GM21526 (cell line): ENCODE results near the gene LRRC1.

Source experiments
- ATAC-seq: cut with Tn5 transposase; IDR thresholded peaks from one replicate; pipeline ENCODE4 v1.9.1; 2021; ENCODE audit warnings: moderate library complexity; ENCODE audit not compliant: unreplicated experiment, low FRiP score

The LRRC1 gene

DNA sequence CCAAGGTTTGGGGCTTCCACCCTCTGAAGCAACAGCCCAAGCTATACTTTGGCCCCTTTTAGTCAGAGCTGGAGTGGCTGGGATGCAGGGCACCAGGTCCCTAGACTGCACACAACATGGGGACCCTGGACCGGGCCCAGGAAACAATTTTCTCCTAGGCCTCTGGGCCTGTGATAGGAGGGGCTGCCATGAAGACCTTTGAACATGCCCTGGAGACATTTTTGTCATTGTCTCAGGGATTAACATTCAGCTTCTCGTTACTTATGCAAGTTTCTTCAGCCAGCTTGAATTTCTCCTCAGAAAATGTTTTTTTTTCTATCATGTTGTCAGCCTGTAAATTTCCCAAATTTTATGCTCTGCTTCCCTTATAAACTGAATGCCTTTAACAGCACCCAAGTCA, 82.3 kb downstream of the LRRC1 start:
- no peak for ATAC-seq

DNA sequence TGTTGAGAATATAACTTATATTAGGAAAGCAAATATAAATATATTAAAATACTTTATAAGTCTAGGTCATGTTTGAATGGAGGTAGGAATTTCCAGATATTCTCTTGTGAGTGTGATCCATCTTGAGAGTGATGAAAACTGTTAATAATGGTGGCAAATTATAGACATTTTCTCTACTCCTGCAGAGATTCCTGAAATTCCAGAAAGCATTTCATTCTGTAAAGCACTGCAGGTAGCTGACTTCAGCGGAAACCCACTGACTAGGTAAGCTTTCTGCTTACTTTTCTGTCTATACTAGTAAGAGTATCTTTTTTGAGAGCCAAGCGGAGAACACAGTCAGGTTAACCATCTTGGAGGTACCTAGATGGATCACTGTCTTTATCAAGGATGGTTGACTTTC, 84.0 kb downstream of the LRRC1 start:
- no peak for ATAC-seq

DNA sequence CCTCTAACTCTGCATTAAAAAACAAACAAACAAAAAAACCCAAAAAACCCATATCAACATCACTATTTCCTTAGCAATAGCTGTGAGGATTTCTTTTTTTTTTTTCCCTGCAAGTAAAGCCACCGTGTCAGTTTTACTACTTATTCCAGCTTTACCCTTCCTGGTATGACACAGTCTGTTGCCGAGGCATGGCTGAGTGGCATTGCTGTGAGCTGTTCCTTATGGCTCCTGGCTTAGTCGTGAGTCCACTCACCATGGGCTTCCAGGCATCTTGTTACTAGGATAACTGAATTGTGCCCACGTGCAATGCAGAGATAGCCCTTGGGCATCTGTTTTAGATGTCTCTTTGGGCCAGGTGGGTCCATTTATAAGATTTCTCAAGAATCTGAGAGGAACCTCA, 84.8 kb downstream of the LRRC1 start:
- ATAC-seq: no peak

DNA sequence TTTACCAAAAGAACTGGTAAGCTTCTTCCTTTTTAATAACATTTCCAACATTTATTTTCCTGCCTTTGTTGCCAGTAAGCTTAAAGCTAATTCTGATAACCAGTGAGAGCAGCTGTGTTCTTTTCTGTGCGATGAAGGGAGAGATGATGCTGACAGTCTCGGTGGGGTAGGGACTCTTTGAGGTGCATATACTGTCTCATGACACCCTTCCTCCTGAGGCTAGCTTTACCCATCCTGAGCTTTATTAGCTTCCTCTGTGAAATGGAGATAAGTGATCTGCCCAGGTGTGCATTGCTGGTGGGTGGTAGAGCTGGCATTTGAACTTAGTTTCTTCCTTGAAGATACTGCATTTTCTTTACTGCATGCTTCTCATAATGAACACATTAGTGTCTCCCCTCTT, 92.5 kb downstream of the LRRC1 start:
- no peak for ATAC-seq

DNA sequence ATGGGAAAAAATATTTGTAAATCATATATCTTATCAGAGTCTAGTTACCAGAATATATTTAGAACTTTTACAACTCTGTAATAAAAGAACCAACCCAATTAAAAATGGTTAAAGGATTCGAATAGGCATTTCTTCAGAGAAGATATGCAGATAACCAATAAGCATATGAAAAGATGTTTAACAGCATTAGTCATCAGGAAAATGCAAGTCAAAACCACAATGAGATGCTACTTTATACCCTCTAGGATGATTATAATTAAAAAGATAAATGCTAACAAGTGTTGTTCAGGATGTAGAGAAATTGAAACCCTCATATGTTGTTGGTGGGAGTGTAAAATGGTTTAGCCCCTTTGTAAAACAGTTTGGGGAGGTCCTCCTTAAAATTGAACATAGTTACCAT, 94.1 kb downstream of the LRRC1 start:
- no peak for ATAC-seq

DNA sequence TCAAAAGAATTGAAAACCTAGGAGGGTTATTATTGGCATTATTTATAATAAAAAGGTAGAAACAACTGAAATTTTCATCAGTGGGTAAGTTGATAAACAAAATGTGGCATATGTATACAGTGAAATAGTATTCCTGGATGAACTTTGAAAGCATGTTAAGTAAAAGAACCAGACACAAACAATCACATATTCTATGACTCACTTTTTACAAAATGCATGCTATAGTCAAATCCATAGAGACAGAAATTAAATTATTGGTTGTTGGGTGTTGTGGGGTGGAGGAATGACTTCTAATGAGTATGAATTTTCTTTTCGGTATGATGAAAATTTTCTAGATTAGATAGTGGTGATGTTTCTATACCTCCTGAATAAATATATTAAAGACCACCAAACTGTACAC, 94.6 kb downstream of the LRRC1 start:
- ATAC-seq: no peak

DNA sequence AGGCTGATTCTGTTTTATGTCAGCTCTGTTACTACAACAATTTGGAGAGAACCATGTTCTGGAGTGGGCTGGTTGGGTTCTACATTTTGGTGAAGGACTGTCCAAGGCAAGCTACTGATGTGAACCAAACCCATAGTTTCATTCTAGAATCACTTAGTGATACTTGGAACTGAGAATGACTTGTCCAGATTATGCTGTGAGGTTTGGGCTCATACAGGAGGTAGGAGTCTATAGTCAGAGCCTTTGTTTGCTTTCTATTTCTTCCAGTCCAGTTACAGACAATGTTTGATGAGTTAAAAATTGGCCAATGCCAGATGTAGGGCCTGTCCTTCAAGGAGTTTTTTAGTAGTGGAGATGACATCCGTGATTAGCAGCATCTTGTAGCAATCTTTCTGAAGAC, 97.9 kb downstream of the LRRC1 start:
- peak; percentile 49 for ATAC-seq

DNA sequence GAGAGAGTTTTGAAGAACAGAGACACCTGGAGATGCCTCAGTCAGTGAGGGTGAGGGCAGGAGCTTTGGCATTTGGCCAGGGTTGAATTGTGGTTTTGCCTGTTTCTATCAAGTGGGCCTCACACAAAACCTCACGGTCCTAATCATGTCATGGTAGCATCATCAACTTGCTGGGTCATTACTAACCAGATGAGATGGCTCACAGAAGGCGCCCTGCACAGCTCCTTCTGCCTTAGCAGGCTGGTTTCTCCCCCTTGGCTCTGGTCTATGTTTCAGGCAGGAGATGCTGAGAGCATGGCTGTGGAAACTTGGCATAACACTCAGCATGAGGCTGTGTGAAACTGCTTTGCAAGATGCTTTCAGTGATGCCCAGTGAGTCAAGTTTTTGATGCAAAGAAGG, 99.3 kb downstream of the LRRC1 start:
- ATAC-seq: peak; percentile 47

DNA sequence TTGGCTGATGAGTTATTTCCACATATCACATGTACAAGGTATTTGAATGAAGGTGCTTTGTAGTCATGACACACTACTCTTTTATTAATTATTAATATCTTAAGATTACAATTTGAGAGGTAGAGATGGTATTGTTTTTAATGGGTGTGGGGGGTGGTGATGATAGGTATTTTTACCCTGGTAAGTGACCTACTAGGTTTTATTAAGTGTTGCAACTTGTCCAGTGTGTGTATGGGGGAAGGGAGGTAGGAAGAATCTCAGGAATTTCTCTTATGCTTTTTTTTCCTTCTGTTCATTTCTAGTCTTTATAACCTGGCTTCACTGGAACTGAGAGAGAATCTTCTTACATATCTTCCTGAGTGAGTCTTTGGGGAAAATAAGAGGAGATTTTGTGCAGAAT, 101.4 kb downstream of the LRRC1 start:
- no peak for ATAC-seq

DNA sequence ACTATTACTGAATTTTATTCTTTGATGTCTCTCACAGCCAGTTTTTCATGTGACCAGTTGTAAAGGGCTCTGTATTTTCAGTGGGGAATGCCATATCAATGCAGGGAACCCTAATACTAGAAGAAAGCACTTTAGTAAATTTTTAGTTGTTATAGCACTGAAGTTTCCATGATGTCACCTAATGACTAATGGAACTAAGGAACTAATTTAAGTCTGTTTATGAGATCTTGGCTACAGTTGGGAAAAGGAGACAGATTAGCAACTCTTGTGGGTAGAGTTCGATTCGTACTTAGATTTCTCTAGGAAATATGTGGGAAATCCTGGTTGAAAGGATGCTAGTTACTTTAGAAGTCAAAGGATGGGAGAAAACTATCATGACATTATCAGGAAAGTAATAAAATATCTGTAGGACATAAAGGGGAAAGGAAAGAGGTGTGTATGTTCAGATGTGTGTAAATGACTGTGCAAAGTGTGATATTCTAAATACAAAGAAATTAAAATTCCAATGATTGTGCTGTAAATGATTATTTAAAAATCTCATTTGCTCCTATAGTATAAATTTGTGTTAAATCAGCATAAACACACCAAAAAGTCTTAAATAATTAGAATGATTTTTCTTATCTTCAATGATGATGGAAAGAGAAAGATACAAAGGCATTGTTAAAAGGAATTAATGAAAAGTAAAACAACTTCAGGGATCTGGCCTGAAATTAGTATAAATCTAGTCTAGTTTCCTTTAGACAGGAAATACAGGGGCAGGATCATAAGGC, 103.4 kb downstream of the LRRC1 start:
- ATAC-seq: no peak

DNA sequence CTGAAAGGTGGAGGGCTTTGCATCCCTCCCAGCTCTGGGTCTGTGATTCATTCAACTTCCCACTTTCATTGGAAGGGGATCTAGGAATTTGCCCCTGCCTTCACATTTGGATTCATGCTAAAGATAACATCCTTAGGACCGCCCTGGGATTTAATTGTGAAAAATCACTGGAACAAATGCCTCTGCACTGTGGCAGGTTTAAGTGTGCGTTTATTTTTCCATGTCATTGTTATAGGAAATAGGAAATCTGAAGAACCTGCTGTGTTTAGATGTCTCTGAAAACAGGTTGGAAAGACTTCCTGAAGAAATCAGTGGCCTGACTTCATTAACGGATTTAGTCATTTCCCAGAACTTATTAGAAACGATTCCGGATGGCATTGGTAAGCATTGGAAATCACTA, 104.7 kb downstream of the LRRC1 start:
- no peak for ATAC-seq

DNA sequence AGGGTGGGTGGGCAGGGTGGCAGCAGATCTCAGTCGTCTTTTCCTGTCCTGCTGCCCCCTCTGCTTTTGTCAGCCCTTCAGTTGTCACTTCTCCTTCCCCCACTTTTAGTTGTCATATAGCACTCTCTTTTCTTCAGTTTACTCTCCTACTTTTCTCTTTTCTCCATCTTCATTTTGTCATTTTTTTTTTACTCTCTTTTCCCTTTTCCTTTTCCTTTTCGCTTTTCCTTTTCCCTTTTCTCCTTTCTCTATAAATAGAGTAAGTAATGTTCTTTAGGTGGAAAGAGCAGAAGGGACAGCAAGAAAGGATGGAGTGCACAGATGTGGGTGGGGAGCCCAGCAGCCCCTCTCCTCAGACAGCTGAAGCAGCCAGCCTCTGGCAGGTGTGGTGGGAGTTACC, 108.6 kb downstream of the LRRC1 start:
- ATAC-seq: no peak

DNA sequence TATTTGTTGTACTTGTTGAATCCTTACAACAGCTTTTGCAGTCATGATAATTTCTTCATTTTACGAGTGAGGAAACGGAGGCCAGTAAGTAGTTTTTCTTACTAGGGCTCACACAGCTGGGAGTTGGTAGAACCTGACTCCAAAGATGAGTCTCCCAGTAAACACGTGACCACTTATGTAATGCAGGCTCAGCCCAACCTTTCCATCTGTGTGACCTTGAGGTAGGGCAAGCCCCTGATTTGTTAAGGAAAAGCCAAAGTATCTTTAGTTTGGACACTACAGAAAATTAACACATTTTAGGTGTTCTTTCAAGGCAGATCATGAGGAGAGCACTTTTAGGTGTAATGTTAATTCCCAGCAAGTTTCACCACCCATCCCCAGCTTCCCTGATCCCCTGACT, 111.3 kb downstream of the LRRC1 start:
- ATAC-seq: no peak

DNA sequence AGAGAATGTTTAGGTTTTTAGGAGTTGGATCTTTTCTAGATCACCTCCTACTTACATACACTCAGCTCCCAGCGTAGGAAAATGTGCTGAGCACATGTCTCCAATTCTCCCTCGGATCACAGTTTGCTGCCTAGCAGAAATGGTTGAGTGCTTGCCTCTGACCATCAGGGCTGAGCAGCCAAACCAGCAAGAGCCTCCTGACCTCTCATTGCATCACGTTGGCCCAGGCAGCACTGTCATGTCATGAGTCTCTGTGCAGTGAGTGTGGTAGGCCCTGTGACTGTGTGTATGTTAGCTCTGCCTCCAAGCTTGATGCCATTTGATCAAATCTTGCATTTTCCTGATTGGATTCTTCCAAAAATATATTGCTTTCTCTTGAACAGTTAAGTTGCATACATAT, 112.0 kb downstream of the LRRC1 start:
- ATAC-seq: no peak

DNA sequence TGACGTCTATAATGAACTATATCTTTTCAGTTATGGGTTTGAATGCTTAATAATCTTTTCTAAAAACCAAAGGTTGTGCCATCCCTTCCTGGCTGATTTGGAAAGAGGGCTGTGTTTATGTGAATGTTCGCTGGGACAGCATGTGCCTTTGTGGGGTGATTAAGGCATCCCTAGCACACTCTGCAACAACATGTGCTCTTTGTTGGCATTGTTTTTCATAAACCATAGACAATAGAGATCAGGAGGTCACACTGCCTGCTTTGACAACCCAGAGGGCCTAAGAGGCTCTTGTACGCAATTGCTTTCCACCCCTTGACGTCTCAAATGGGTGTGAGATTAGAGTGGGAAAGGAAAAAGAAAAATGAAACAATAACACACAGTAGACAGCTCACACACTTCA, 116.0 kb downstream of the LRRC1 start:
- ATAC-seq: no peak

DNA sequence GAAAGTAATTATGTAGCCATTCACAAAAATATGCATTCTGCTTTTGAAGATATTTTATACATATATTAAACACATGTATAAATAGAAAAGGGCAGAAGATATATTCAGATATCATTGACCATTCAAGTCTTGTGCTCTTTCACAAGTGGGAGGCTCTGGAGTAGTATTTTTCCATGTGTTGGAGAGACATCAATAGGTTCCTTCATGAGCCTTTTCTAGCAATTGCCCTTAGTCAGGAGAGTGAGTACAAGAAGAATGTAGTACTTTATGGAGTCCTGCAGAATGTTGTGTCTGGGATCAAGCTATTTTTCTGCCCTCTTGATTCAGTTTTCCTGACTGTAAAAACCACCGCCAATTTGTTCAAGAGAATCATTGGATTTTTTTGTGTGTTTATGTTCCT, 117.9 kb downstream of the LRRC1 start:
- ATAC-seq: no peak

DNA sequence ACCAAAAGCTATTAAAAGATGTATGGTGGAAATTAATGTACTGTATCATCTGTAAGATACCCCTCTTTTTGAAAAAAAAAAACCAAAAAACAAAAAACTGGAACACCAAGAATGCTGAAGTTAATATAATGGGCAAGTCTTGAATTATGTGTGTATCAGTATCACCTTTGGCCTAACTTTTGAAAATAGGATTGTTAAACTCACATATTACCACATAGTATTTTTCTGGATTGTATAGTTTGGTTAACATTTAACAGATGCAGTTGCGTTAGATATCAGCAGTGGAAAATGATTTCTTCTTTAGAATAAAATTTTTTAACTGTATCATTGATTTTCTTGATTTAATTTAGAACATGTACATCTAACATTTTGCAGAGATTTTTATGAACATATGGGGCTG, 118.5 kb downstream of the LRRC1 start:
- ATAC-seq: no peak

DNA sequence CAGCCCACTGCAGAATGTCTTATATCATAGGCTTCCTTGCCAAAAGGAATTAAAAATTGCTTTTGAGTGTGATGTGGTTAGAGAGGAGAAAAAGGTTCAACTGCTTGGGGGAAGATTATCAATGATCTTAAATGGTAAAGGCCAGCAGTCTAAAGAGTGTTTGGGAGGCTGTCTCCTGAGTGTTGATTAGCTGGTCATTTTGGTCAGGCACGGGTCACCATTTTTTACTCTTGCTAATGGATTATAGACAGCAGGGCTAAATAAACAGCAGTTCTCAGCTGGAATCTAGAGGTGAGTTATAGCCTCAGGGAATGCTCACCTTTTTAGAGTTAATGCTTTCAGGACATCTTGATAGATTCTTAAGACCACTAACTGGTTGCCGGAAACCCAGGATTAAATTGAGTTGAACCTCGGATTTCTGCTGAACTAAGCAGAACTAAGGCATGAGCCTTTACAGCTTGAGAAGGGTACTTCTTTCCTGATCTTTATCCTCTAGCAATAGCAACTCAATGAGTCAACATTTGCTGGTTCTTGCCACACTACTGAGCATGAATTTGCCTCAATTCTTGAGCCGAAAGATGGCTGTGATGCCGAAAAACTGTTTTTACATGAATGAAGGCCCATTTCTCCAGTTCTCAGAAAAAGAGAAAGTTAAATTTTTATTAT, 120.4 kb downstream of the LRRC1 start:
- no peak for ATAC-seq

DNA sequence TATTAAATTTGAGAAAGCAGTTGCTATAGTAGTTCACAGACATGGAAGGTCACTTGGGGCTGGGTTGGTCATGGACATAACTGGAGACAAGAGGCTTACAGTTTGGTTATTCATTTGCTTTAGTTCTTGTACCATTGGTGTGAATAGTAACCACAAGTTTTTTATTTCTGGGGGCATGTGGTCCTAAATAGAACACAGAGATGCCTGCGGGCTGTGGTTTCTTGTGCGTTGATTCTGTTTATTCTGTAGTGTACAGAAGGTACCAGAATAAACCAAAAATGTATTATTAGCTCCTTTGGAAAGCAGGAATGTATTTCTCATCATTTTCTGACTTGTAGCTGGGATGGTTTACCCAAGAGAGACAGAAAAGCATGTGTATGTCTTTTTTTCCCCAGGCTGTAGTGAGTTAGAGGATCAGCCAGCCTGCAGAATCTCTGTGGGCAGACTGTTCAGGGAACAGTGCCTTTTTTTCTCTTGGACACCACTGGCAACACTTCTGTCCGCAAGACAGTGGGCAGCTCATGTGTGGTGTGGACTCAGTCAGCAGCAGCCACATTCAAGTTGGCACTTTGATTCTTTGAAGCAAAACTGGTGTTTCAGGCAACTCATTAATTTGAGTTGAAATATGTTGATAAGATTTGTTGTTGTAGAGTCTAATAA, 122.1 kb downstream of the LRRC1 start:
- ATAC-seq: no peak

DNA sequence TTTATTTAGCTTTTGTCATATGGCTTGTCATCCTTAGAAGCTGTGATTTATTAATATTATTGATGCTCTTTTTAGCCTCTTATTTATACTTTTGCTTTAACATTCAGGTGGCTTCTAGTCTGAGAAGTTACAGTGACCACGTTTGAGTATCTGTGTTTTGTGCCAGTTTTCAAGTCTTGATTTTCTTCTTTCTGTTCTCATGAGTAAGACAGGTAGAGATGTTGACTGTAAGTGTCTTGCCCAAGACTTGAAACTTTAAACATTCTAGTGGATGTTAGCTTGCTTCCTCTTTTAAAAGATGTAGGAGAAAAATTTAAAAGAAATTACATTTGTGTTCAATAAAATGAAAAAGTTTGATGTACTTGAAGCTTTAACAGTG, 122.6 kb downstream of the LRRC1 start:
- no peak for ATAC-seq

DNA sequence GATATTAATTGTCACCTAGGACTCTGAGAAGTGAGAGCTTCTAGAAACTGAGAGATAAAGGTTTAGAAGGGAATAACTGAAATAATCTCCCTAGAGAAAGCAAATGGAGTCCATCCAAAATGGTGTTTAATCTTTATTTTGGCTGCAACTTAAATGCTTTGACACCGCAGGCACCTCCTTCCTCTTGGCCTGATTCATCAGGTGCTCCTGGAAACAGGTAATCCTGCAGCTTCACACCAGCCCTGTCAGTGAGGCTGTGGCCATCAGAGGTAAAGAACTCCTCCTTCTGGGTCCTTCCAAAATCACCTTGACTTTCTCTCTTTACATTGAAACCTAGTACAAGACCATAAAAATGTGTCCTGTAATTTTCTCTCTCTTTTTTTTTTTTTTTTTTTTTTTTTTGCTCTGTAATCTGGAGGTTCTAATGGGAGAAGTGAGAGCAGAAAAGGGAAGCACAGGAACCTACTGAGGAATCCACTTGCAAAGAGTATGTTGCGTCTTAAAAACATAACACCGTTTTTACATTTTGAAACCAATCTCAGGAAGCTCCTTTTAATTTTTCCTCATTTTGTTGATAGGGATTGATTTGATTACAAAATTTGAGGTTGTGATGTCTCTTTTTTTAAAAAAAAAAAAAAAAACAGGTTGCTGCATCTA, 124.2 kb downstream of the LRRC1 start:
- no peak for ATAC-seq
